ENCODE measurements around the gene ARHGEF19. TPM values are rescaled to one million over a fixed set of nuclear protein-coding genes. Genes with fewer than 3 reads are reported as not detected.
"Not testable (repeated sequence)": the region's sequence is repeated elsewhere in the genome, so short reads cannot be mapped to it uniquely, and the experiment has no call there.

ARHGEF19 gene
- total RNA-seq: 15.6 TPM
- long read RNA-seq, transcript ARHGEF19-201 (16 exons, 3,029 nt): major isoform, 11 of 33 reads
- long read RNA-seq, partial matches to known transcripts: 14 of 33 reads
- long read RNA-seq, other reads (novel, unspliced or antisense): 8 of 33 reads

DNA sequence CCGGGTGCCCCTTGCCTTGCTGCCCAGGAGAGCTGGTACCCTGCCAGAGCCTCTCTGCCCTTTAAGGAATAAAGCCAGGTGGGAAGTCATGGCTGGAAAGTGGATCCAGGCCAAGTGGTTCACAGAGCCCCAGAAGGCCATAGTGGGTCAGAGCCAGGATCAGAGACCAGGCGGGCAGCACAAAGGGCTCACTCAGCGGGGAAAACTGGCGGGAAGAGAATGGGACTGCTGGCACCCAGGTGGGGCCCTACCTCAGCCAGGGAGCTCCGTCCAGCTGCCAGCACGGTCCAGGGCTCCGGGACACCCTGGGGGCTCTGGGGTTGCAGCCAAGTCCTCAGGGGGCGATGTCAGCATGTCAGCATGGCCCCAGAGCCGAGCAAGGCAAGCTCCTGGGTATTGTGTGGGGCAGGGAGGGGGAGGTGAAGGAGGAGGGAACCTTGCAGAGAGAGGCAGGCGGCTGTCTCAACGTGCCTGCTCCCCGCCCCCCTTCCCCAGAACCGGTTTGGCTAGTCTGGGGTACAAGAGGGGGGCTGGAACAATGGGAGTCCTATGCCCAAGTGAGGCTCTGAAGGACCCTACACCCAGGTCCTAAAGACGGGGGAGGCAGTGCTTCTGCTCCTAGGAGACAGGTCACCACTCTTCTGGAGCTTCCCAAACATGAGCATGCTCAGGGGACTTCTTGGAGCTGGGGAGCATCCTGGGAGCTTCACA is at the start of gene ARHGEF19:
Gene ARHGEF19 (minus strand): TSS at position 402 of the 711 bp plus-strand sequence. CDS start 3,598 bp downstream, outside the sequence.
- H3K4me1 ChIP-seq: peaks cover 26% of the 10 kb centered on the region
- H3K4me3 ChIP-seq: peak within 1 kb of the TSS; percentile 43
- peak within 1 kb of the TSS; percentile 56 for H3K27ac ChIP-seq
- no peaks in the 10 kb centered on the region for H3K36me3 ChIP-seq
- peak; percentile 81 for DNase-seq
- intact Hi-C loops (cut with DNase I): no loop called here
- peak; percentile 44 to 47 for ATAC-seq
- no peaks in the 10 kb centered on the region for H3K9me3 ChIP-seq
- H3K27me3 ChIP-seq (ENCODE audit: low read depth): no peaks in the 10 kb centered on the region
- TF ChIP-seq, protein P1, sequence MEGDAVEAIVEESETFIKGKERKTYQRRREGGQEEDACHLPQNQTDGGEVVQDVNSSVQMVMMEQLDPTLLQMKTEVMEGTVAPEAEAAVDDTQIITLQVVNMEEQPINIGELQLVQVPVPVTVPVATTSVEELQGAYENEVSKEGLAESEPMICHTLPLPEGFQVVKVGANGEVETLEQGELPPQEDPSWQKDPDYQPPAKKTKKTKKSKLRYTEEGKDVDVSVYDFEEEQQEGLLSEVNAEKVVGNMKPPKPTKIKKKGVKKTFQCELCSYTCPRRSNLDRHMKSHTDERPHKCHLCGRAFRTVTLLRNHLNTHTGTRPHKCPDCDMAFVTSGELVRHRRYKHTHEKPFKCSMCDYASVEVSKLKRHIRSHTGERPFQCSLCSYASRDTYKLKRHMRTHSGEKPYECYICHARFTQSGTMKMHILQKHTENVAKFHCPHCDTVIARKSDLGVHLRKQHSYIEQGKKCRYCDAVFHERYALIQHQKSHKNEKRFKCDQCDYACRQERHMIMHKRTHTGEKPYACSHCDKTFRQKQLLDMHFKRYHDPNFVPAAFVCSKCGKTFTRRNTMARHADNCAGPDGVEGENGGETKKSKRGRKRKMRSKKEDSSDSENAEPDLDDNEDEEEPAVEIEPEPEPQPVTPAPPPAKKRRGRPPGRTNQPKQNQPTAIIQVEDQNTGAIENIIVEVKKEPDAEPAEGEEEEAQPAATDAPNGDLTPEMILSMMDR (IDR thresholded peaks at IDR 0.05): no peak

DNA sequence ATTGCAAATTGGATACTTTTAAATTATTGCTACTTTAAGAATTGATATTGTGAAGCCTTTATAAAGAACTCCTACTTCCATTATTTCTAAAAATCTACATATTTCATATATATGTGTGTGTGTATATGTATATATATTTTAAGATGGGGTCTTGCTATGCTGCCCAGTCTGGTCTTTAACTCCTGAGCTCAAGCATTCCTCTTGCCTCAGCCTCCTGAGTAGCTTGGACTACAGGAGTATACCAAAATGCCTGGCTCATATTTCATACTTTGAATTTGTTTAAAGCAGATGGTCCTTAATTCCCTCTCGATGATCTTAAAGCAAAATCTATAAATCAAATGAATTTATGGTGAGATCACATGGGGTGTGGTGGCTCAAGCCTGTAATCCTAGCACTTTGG is 49.6 kb upstream of the ARHGEF19 start:
- intact Hi-C loops (cut with DNase I): no loop called here
- DNase-seq (no peak), ATAC-seq (no peak)
- no peaks in the 10 kb centered on the region for H3K9me3 ChIP-seq
- H3K4me1 ChIP-seq: peaks cover 13% of the 10 kb centered on the region
- H3K36me3 ChIP-seq: no peaks in the 10 kb centered on the region
- H3K27ac ChIP-seq: no peak overlapping the region
- no peak overlapping the region for H3K4me3 ChIP-seq
- TF ChIP-seq, protein P1 (IDR thresholded peaks at IDR 0.05): no peak
- H3K27me3 ChIP-seq (ENCODE audit: low read depth): no peaks in the 10 kb centered on the region

DNA sequence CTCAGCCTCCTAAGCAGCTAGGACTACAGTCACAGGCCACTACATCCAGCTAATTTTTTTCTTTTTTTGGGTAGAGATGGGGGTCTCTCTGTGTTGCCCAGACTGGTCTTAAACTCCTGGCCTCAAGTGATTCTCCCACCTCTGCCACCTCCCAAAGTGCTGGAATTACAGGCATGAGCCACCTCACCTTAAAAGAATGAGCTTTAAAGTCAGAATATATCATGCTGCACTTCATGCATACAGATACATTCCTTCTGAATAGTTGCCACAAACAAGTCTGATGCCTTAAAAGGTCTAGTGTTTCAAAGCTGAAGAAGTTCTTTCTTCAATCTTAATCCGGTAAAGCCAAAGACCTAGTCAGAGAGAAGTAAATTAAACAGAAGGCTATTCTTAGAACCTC is 48.4 kb upstream of the ARHGEF19 start:
- no peaks in the 10 kb centered on the region for H3K9me3 ChIP-seq
- ATAC-seq: no peak
- TF ChIP-seq, protein P1 (IDR thresholded peaks at IDR 0.05): no peak

DNA sequence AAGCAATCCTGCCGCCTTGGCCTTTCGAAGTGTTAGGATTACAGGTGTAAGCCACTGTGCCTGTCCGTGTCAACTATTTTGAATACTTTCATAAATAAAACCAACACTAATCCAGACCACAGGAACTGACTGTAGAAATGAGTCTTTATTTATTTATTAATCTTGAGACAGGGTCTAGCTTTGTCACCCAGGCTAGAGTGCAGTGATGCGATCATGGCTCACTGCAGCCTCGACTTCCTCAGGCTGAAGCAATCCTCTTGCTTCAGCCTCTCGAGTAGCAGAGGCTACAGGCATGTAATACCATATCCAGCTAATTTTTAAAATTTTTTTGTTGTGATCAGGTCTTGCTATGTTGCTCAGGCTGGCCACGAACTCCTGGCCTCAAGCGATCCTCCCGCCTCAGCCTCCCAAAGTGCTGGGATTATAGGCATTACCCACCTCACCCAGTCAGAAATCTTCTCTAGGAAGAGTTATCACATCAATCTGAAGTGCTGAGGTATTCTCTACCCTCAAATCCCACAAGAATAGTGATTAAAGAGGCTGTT is 46.2 kb upstream of the ARHGEF19 start:
- Histone ChIP-seq H3K27me3 (ENCODE audit: low read depth) (no peaks in the 10 kb centered on the region), H3K27ac (no peak overlapping the region), H3K36me3 (peaks cover 30% of the 10 kb centered on the region), H3K4me3 (no peak overlapping the region), H3K4me1 (no peaks in the 10 kb centered on the region), H3K9me3 (no peaks in the 10 kb centered on the region)
- no peak for ATAC-seq
- no peak for DNase-seq
- intact Hi-C loops (cut with DNase I): no loop called here
- TF ChIP-seq, protein P1 (IDR thresholded peaks at IDR 0.05): no peak

More for the DNA sequence above, 48.4 kb upstream of the ARHGEF19 start:
- Histone ChIP-seq H3K27ac (no peak overlapping the region), H3K4me1 (peaks cover 2% of the 10 kb centered on the region), H3K27me3 (ENCODE audit: low read depth) (no peaks in the 10 kb centered on the region), H3K4me3 (no peak overlapping the region), H3K36me3 (peaks cover 9% of the 10 kb centered on the region)
- DNase-seq: no peak
- intact Hi-C loops (cut with DNase I): no loop called here

DNA sequence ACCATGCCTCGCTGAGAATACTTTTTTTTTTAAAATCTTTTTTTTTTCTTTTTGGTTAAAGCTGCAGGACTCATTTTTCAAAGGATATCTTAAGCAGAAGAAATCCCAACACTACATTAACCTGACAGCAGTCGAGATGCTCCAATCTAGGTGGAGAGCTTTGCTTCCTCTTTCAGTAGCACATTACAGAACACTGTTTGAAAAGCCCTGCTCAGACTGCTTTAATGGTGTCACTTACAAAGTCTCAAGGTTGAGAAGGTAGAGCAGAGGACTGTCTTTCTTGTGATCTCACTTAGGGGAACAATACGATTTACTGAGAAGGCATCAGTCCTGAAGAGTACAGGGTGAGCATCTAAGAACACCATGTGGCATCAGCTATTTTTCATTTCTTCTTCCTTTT is 45.5 kb upstream of the ARHGEF19 start:
- DNase-seq (no peak), ATAC-seq (no peak)
- intact Hi-C loops (cut with DNase I): no loop called here
- Histone ChIP-seq H3K27me3 (ENCODE audit: low read depth) (no peaks in the 10 kb centered on the region), H3K36me3 (peaks cover 37% of the 10 kb centered on the region), H3K27ac (no peak overlapping the region), H3K4me3 (no peak overlapping the region), H3K9me3 (no peaks in the 10 kb centered on the region), H3K4me1 (no peaks in the 10 kb centered on the region)
- TF ChIP-seq, protein P1 (IDR thresholded peaks at IDR 0.05): no peak

DNA sequence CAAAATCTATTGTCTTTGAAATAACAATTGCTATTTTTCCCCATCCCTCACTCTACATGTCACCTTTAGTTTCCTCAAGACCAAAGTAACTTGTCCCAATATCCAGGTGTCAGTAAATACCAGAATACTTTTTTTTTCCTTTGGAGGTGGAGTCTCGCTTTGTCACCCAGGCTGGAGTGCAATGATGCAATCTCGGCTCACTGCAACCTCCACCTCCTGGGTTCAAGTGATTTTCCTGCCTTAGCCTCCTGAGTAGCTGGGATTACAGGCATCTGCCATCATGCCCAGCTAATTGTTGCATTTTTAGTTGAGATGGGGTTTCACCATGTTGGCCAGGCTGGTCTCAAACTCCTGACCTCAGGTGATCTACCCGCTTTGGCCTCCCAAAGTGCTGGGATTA is 45.1 kb upstream of the ARHGEF19 start:
- H3K27ac ChIP-seq; DNase-seq; H3K9me3 ChIP-seq; H3K4me1 ChIP-seq; H3K27me3 ChIP-seq (ENCODE audit: low read depth); intact Hi-C loops (cut with DNase I); H3K4me3 ChIP-seq: not testable (repeated sequence)
- peaks cover 42% of the 10 kb centered on the region for H3K36me3 ChIP-seq
- ATAC-seq: peak in 1 of 2 donors; percentile 24

Measured in lower lobe of right lung (tissue), 2 donors.